ENCODE results near the gene ZSWIM5. TPM values are rescaled to one million over a fixed set of nuclear protein-coding genes. Genes with fewer than 3 reads are reported as not detected.

The ZSWIM5 gene
- total and polyA plus RNA-seq, 2 of the 8 experiments (the other 6 are each of a cell fraction or from before 2014, with no cell fraction given): 2.5 to 3.9 TPM

DNA sequence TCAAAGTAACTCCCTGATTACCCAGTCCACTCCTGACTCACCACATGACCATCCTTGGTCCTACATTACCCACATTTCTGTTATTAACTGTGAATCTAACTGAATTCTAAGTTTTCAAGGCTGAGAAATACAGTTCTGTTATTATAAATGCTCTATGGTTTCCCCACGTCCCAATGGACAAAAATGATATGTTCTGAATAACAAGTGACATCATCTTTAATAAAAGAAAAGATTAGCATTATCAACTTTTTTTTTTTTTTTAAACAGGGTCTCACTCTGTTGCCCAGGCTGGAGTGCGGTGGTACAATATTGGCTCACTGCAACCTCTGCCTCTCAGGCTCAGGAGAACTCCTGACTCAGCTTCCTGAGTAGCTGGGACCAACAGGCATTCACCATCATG, 59.6 kb downstream of the ZSWIM5 start (continued):
- TF ChIP-seq, protein P1, sequence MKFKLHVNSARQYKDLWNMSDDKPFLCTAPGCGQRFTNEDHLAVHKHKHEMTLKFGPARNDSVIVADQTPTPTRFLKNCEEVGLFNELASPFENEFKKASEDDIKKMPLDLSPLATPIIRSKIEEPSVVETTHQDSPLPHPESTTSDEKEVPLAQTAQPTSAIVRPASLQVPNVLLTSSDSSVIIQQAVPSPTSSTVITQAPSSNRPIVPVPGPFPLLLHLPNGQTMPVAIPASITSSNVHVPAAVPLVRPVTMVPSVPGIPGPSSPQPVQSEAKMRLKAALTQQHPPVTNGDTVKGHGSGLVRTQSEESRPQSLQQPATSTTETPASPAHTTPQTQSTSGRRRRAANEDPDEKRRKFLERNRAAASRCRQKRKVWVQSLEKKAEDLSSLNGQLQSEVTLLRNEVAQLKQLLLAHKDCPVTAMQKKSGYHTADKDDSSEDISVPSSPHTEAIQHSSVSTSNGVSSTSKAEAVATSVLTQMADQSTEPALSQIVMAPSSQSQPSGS (IDR thresholded peaks at IDR 0.05; ENCODE audit: low read length): no peak
- TF ChIP-seq CREB1 (IDR thresholded peaks at IDR 0.05) (no peak), CBX8 (IDR thresholded peaks at IDR 0.05; ENCODE audit: borderline replicate concordance, low read depth, low read length) (no peak), KDM4A (IDR thresholded peaks at IDR 0.05; ENCODE audit: low read depth, low read length, severe bottlenecking) (no peak), EP300 (IDR thresholded peaks at IDR 0.05; ENCODE audit: borderline replicate concordance in 1 of 2, low read depth in 2 of 2, low read length in 2 of 2) (no peak), TAF7 (optimal IDR thresholded peaks at IDR 0.05; ENCODE audit: borderline replicate concordance, low read depth, low read length) (no peak), NRF1 (IDR thresholded peaks at IDR 0.05; ENCODE audit: low read depth, low read length) (no peak), SRF (IDR thresholded peaks at IDR 0.05; ENCODE audit: low read depth, low read length) (no peak), KDM5A (IDR thresholded peaks at IDR 0.05; ENCODE audit: low read length) (no peak), POLR2A (IDR thresholded peaks at IDR 0.05; ENCODE audit: control extremely low read depth in 1 of 2, low read depth in 2 of 2, low read length in 2 of 2) (no peak)
